Measurements from ENCODE around the gene LHFPL3.

DNA sequence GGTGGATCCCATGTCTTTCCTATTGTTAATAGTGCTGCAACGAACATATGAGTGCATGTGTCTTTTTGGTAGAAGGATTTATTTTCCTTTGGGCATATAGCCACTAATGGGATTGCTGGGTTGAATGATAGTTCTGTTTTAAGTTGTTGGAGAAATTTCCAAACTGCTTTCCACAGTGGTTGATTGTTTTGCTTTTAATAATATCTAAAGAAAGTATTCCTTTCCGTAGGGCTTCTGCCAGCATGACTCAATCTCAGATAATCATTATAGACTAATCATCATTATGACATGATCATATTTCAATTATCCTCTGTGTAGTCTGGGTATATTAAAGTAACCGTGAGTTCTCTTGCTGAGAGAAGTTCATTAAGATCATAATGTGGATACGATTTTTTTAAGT is 575.4 kb downstream of the LHFPL3 start:
- TF ChIP-seq EP300 (IDR thresholded peaks at IDR 0.05; ENCODE audit: borderline replicate concordance), result no peak
- TF ChIP-seq ZBTB7A (IDR thresholded peaks at IDR 0.05; ENCODE audit: low read depth), result no peak
- TF ChIP-seq TAF1 (IDR thresholded peaks at IDR 0.05; ENCODE audit: low read depth), result no peak
- TF ChIP-seq, protein P1, sequence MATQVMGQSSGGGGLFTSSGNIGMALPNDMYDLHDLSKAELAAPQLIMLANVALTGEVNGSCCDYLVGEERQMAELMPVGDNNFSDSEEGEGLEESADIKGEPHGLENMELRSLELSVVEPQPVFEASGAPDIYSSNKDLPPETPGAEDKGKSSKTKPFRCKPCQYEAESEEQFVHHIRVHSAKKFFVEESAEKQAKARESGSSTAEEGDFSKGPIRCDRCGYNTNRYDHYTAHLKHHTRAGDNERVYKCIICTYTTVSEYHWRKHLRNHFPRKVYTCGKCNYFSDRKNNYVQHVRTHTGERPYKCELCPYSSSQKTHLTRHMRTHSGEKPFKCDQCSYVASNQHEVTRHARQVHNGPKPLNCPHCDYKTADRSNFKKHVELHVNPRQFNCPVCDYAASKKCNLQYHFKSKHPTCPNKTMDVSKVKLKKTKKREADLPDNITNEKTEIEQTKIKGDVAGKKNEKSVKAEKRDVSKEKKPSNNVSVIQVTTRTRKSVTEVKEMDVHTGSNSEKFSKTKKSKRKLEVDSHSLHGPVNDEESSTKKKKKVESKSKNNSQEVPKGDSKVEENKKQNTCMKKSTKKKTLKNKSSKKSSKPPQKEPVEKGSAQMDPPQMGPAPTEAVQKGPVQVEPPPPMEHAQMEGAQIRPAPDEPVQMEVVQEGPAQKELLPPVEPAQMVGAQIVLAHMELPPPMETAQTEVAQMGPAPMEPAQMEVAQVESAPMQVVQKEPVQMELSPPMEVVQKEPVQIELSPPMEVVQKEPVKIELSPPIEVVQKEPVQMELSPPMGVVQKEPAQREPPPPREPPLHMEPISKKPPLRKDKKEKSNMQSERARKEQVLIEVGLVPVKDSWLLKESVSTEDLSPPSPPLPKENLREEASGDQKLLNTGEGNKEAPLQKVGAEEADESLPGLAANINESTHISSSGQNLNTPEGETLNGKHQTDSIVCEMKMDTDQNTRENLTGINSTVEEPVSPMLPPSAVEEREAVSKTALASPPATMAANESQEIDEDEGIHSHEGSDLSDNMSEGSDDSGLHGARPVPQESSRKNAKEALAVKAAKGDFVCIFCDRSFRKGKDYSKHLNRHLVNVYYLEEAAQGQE (IDR thresholded peaks at IDR 0.05; ENCODE audit: low read depth), result no peak
- no peak for TF ChIP-seq NFIC (IDR thresholded peaks at IDR 0.05)
- TF ChIP-seq EGR1 (IDR thresholded peaks at IDR 0.05), result no peak
- no peak for TF ChIP-seq RAD21 (IDR thresholded peaks at IDR 0.05; ENCODE audit: low read depth)
- TF ChIP-seq TCF12 (IDR thresholded peaks at IDR 0.05; ENCODE audit: low read depth), result no peak

Measured in Ishikawa (cell line).